HG02870 (cell line): ENCODE results near the gene SNX5.
"Not testable (repeated sequence)": the region's sequence is repeated elsewhere in the genome, so short reads cannot be mapped to it uniquely, and the experiment has no call there.

Source experiments
- ATAC-seq: cut with Tn5 transposase; IDR thresholded peaks from one replicate; pipeline ENCODE4 v1.9.1; 2021; ENCODE audit warnings: mild to moderate bottlenecking, moderate library complexity; ENCODE audit not compliant: unreplicated experiment

SNX5 gene

GRCh38 chr20:17960927-17961586 lies 7.5 kb downstream of the SNX5 start:
- ATAC-seq = peak; percentile 30

- ATAC-seq = not testable (repeated sequence)
These were observed 8.2 kb downstream of the SNX5 start for GRCh38 chr20:17960400-17960885.

DNA sequence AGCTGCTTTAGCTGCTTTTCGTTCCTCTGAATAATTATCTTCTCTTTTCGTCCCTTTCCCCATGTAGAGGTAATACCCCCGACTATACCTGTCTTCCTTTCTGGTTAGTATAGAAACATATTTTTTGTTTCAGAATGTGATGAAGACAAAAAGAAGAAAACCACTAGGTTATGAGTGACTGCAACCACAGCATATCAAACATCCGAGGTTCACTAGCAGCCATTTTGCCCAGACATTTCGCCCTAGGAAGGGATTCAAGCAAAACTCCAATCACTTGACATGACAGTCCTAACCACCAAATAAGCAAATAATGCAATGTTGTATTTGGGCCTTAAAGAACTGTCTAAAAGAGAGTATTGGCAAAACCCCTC lies 9.4 kb downstream of the SNX5 start:
- no peak for ATAC-seq

- no peak for ATAC-seq
These were observed 10.0 kb downstream of the SNX5 start for GRCh38 chr20:17958373-17959256.

DNA sequence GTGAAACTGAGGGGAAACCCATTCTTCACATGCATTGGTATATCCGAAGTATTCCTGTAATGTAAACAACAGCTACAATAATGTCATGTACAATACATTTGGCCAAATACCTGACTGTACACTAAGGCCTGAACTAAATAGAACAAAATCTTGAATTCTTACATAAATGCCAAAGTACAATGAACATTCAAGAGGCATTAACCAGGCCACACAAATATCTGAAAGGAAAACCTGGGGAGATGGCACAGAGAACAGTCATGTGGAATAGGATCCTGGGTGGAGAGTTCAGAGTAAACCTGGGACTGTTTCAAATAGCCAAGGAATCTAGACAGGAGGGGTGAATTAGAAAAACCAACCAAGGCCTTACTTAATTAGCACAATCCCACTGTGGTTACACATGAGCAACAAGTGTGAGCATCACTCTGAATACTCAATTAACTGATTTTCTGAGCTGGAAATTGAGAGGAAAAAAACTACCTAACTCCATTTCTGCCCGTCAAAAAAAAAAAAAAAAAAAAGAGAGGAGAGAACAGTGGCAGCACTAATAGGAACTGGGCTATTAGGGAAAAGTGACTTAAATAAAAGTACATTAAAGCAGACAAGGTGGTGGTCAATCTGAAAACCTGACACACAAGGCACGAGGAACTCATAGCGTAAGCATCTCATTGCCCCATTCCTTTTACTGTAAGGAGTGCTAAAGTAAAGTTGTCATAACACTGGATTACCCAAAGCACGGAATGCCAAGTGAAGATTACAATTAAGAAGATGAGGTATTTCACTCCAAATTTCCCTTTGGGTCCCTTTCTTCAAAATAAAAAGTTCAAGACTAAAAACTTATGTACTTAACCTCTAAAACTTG lies 10.9 kb downstream of the SNX5 start:
- no peak for ATAC-seq

- ATAC-seq = no peak
These were observed 12.4 kb downstream of the SNX5 start for GRCh38 chr20:17956099-17956685.

- ATAC-seq = no peak
These were observed 13.3 kb downstream of the SNX5 start for GRCh38 chr20:17955302-17955701.

DNA sequence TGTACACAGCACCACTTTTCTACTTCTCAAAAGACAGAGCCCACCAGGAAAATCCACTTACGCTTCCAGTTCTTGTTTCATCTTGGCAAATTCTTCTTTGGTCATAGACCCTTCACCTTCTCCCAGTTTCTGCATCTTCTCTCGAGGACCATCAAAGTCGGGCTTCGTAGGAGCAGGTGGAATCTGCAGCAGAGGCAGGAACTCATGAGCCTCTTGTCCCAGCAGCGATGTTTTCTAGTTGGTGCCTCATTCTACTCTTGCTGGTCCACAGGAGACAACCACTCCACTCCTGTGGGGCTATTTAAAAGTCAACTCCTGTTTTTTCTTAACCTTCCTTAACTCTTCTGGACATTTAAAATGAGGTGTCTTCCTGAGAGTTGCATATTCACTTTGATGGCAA lies 14.7 kb downstream of the SNX5 start:
- ATAC-seq = no peak

- ATAC-seq = no peak
These were observed 15.6 kb downstream of the SNX5 start for GRCh38 chr20:17952692-17953684.

DNA sequence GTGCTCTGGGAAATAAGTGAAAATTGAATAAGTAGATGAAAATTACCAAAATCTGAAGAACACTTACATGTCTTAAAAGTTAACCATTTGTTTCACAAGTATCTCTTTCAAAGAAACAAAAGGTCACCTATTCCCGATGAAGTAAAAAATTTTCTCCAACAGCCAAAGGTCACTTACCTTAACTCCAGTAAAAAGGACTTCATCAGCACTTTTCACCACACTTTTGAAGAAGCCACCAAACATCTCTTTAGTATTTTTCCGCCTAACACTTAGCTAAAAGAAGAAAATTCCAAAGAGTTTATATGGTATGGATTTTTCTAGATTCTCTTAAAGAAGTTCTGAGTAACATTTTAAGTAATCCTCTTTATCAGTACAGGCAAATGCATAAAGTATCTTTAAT lies 17.3 kb downstream of the SNX5 start:
- ATAC-seq = no peak

DNA sequence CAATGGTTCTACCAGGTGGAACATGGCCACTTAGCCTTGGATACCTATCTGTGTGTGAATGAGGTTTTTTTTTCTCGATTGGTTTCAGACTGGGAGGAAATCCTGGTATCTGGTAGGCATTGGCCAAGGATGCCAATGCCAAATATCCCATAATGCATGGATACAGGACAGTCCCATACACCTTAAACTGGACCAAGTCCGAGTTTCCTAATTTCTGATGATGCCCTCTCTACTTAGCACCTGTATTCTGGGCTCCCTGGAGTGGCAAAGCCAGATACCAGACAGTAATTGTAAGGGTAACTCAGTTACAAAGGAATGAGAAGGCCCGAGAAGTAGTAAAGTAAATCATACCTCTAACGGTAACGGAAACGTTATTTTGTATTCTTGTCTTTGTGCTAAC lies 17.9 kb downstream of the SNX5 start:
- ATAC-seq = no peak

DNA sequence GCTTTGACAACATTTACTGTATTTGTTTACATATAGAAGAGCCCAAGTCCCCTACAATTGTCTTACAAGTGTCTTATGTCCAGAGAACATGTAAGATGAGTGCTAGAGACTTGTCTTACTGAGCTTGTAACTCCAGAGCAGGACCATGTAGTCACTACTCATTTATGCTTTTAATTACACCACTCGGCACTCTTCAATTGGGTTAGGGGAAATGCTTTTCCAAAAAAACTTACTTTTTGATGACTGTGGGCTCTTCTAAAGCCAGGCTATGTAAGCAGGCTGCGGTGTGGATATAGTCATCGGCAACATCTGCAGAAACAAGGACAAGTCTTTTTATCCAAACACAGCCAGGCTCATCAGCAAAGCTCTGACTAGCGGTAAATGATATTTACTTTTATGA lies 18.7 kb downstream of the SNX5 start:
- ATAC-seq = no peak

DNA sequence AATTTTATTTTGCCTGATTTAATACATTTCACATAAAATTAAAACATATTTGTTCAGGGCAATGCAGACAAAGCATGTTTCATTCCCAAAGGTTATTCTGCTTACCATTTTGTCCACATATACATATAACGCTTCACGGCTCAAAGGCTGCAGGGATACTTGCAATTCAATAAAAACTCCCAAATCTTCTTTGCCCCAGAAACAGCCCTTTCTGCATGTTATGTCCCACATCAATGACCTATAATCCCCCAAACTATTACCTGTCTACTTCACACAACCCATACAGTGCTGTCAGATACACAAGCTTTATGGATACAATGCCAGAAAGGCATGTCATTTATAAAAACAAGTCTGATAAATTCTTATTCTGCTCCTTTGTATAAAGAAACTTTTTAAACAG lies 20.2 kb downstream of the SNX5 start:
- ATAC-seq = no peak

DNA sequence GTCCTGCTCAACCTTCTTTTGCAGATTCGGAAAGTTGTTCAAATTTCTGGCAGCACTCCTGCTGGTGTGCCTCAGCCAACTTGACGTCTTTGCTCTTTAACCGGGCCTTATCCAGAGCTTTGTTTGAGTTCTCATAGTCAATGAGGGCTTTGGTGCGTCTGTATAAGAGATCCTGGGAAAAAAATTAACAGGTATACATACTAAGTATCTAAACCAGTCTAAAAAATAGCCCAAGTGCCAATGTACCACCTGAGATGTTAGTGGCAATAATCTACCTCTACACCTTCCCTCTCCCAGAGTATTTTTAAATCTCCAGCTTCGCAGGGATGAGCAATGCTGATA lies 21.1 kb downstream of the SNX5 start:
- no peak for ATAC-seq

DNA sequence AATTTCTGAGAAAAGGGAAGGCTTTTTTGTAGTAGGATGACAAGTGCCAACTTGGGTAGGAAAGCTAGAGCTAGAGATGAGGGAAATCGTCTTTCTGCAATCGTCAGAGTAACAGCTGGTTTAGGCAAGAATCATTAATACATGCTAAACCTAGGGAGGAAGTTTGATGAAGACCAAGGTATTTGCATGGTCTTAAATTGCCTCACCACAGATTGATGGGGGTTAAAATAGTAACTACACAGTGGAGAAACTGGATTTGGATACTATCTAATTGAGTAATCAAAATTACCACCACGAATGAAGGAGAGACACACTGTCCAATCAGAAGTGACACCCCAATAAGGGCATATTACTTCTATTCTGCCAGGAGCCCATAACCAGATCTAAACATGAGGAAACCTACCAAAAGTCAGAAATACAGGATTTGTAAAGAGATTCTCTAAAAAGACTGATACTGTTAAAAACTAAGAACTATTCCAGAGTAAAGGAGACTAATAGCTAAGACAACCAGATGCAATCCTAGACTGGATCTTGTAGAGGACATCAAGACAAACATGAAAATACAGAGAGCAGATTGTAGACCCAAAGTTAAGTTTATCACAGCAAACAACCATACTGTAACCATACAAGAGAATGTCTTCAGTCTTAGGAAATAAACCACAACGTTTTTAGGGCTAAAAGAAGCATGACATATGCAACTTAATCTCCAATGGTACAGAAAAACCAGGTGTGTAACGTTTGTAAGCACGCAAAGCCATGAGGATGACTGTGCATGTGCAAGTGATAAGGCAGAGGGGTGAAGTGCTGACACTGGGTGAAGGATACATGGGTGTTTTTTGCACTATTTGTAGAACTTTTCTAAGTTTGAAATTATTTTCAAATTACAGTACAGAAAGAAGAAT lies 21.8 kb downstream of the SNX5 start:
- no peak for ATAC-seq

DNA sequence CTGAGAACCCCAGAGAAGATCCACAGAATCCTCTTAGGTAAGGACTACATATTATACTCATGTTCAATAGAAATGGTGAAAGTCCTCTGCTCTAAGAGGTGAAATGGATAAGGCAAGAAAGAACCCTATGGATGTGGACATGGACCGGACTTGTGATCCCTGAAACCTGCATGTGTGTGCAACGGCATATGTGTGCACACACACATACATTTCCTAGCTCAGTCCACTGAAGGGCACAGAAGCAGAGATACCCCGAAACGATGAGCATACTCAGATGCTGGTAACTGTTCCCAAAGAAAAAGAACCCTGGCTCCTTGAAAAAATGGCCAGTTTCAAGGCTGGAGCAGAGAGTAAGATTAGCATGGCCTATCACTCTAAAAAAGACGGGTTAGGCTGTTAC lies 22.6 kb downstream of the SNX5 start:
- no peak for ATAC-seq

DNA sequence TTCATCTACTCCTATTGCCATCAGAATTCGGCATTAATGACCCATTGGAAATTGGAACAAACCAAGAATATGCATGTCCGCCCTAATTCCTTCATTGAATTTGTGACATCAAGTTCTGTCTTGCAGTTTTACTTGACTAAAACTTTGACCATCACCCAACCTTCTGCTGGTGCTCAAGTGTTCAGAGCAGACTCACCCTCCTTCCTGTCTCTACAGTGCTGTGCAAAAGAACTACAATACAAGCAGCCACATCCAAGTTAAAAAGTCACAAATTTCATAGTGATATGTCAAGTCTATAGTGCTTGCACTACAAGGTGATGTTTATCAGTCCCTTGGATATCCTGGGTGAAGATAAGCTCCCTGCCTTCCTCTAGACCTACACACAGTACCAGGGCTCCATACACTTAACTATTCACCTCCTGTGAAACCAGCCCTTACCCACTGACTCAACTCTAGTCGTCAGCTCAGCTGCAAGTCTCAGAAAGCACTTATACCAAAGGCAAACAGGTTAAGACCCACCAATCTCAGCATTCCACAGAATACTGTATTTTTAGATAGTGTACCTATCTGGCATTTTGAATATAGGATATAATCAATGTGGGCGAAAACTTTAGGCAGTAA lies 23.6 kb downstream of the SNX5 start:
- ATAC-seq = no peak

GRCh38 chr20:17943343-17943742 lies 25.3 kb downstream of the SNX5 start:
- peak; percentile 48 for ATAC-seq

GRCh38 chr20:17941826-17942196 lies 26.8 kb downstream of the SNX5 start:
- no peak for ATAC-seq
